ENCODE results near the gene RHD.

Gene RHD

DNA sequence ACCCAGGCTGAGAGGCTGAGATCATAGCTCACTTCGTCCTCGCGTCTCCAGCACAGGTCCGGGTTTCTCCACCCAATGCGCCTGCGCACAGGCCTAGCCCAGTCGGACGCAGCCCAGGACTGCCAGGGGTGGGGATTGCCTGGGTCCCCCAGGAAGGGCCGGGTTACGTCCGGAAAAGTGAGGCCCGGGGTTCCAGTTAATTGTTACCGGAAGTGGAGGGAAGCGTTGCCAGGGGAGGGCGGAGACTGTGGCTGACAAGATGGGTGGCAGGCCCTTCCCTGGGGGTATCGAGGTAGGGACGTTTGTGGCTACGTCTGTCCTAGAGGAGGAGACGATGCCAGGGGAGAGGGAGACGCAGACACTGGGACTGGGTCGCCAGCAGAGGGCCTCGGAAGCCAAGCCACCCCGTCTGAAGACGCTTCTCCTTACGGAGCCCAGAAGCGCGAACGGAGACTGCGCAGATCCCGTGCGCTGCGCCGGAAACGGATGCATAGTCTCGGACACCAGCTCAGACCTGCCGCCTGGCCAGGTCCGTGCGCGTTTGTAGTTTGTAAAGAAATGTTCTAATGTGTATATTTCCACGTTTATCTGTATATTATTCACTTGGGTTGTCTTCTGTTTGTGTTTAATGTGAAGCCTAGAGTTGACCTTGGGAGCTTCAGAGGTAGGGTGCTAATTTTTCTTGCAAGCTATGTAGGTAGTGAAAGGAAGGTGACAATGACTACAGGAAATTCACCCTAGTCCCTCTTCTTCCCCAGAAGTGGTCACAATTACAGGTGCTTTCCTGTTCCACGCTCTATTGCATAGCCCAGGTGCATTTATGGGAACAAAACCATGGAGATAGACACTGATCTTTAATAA, 32.4 kb upstream of the RHD start:
- Histone ChIP-seq H2AFZ (ENCODE audit: low read depth, low read length, severe bottlenecking) (peak overlapping the region; percentile 42), H3F3A (ENCODE audit: insufficient read depth) (peaks cover 69% of the 10 kb centered on the region), H4K20me1 (ENCODE audit: low read depth, low read length) (0 out of 2 replicates have a peak, but pooled peaks cover 3% of the 10 kb centered on the region), H3K4me2 (ENCODE audit: low read depth, low read length, poor library complexity, severe bottlenecking) (peak overlapping the region; percentile 74), H3K9ac (ENCODE audit: low read length) (peak overlapping the region; percentile 57), H3K4me3 (ENCODE audit: insufficient read depth, low read length, poor library complexity, severe bottlenecking) (peak overlapping the region; percentile 50), H3K9me3 (ENCODE audit: insufficient read depth, low read length) (no peaks in the 10 kb centered on the region), H3K9me2 (replicated peaks; ENCODE audit: insufficient read depth, low read length) (no peaks in the 10 kb centered on the region), H3K79me2 (ENCODE audit: insufficient read depth, low read length) (peaks cover 6% of the 10 kb centered on the region), H3K27ac (ENCODE audit: low read depth, low read length) (peak overlapping the region; percentile 83), H3K36me3 (ENCODE audit: low read length) (peaks cover 24% of the 10 kb centered on the region), H3K27me3 (ENCODE audit: low read length) (no peaks in the 10 kb centered on the region)
- no peak for TF ChIP-seq EZH2phosphoT487 (conservative IDR thresholded peaks at IDR 0.05; ENCODE audit: low read length)
- TF ChIP-seq, protein P1, sequence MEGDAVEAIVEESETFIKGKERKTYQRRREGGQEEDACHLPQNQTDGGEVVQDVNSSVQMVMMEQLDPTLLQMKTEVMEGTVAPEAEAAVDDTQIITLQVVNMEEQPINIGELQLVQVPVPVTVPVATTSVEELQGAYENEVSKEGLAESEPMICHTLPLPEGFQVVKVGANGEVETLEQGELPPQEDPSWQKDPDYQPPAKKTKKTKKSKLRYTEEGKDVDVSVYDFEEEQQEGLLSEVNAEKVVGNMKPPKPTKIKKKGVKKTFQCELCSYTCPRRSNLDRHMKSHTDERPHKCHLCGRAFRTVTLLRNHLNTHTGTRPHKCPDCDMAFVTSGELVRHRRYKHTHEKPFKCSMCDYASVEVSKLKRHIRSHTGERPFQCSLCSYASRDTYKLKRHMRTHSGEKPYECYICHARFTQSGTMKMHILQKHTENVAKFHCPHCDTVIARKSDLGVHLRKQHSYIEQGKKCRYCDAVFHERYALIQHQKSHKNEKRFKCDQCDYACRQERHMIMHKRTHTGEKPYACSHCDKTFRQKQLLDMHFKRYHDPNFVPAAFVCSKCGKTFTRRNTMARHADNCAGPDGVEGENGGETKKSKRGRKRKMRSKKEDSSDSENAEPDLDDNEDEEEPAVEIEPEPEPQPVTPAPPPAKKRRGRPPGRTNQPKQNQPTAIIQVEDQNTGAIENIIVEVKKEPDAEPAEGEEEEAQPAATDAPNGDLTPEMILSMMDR (IDR thresholded peaks at IDR 0.05; ENCODE audit: insufficient read depth, low read length, poor library complexity, severe bottlenecking): peak; percentile 60

DNA sequence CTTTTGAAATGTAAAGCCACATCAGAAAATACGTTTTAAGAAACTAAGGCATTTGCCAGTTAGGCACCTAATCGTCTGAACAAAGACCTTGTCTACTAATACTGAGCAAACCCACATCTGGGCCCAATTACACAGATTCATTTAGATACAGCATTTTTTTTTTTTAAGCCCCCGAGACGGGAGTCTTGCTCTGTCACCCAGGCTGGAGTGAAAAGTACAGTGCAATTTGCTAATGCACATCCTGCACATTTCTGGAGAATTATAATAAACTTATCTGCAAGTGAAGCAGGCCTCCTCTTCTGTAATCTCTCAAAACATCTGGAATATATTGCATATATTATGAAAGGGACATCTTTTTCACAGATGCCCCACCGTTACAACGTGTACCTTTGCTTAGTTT, 28.4 kb upstream of the RHD start:
- H3K36me3 ChIP-seq (ENCODE audit: low read length): peaks cover 31% of the 10 kb centered on the region
- H3K4me2 ChIP-seq (ENCODE audit: low read depth, low read length, poor library complexity, severe bottlenecking): no peak overlapping the region
- no peak overlapping the region for H2AFZ ChIP-seq (ENCODE audit: low read depth, low read length, severe bottlenecking)
- peaks cover 16% of the 10 kb centered on the region for H4K20me1 ChIP-seq (ENCODE audit: low read depth, low read length)
- no peak overlapping the region for H3K9ac ChIP-seq (ENCODE audit: low read length)
- H3K9me3 ChIP-seq (ENCODE audit: insufficient read depth, low read length): no peaks in the 10 kb centered on the region
- H3K4me3 ChIP-seq (ENCODE audit: insufficient read depth, low read length, poor library complexity, severe bottlenecking): no peak overlapping the region
- no peaks in the 10 kb centered on the region for H3K9me2 ChIP-seq (replicated peaks; ENCODE audit: insufficient read depth, low read length)
- TF ChIP-seq, protein P1 (IDR thresholded peaks at IDR 0.05; ENCODE audit: insufficient read depth, low read length, poor library complexity, severe bottlenecking): no peak
- no peak for TF ChIP-seq EZH2phosphoT487 (conservative IDR thresholded peaks at IDR 0.05; ENCODE audit: low read length)
- peaks cover 25% of the 10 kb centered on the region for H3K79me2 ChIP-seq (ENCODE audit: insufficient read depth, low read length)
- peaks cover 45% of the 10 kb centered on the region for H3F3A ChIP-seq (ENCODE audit: insufficient read depth)
- no peak overlapping the region for H3K27ac ChIP-seq (ENCODE audit: low read depth, low read length)
- H3K27me3 ChIP-seq (ENCODE audit: low read length): no peaks in the 10 kb centered on the region

DNA sequence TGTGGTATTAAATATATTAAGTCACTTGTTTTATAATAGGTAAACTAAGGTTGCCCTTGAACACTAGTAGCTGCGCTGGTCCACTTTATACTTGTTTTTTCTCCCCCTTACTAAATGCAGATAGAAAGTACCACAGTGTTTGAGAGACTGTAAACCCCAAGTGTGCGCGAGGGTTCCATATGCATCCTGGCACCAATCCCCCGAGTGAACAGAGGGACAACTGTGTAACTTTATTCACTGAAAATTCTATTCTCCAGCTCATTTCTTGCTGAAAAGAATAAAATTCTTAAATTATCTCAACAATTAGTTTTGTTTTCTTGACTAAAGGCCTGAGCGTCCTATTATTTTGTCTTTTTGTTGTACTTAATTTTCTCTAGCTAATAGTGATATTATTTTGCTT, 26.9 kb upstream of the RHD start:
- Histone ChIP-seq H4K20me1 (ENCODE audit: low read depth, low read length) (peaks cover 16% of the 10 kb centered on the region), H3K27me3 (ENCODE audit: low read length) (no peaks in the 10 kb centered on the region), H3F3A (ENCODE audit: insufficient read depth) (peaks cover 33% of the 10 kb centered on the region), H3K4me3 (ENCODE audit: insufficient read depth, low read length, poor library complexity, severe bottlenecking) (peak overlapping the region; percentile 87), H3K27ac (ENCODE audit: low read depth, low read length) (no peak overlapping the region), H3K79me2 (ENCODE audit: insufficient read depth, low read length) (peaks cover 25% of the 10 kb centered on the region), H3K9me3 (ENCODE audit: insufficient read depth, low read length) (no peaks in the 10 kb centered on the region), H3K4me2 (ENCODE audit: low read depth, low read length, poor library complexity, severe bottlenecking) (peak overlapping the region; percentile 63), H3K36me3 (ENCODE audit: low read length) (peaks cover 31% of the 10 kb centered on the region), H2AFZ (ENCODE audit: low read depth, low read length, severe bottlenecking) (no peak overlapping the region), H3K9ac (ENCODE audit: low read length) (peak overlapping the region; percentile 89; the same call in 1 of the 2 replicates), H3K9me2 (replicated peaks; ENCODE audit: insufficient read depth, low read length) (no peaks in the 10 kb centered on the region)
- TF ChIP-seq, protein P1 (IDR thresholded peaks at IDR 0.05; ENCODE audit: insufficient read depth, low read length, poor library complexity, severe bottlenecking): no peak
- TF ChIP-seq EZH2phosphoT487 (conservative IDR thresholded peaks at IDR 0.05; ENCODE audit: low read length): no peak
